ENCODE measurements around the gene GMPPB.

- no peak for TF ChIP-seq CTCF (IDR thresholded peaks at IDR 0.05; ENCODE audit: insufficient read depth, low read length, poor library complexity, severe bottlenecking)
- TF ChIP-seq EZH2phosphoT487 (conservative IDR thresholded peaks at IDR 0.05; ENCODE audit: low read length), result no peak
Observed at GRCh38 chr3:49709852-49710251, 13.9 kb downstream of the GMPPB start.

Data from SU-DHL-6 (cell line).